Measurements from ENCODE around the gene SAPCD1. TPM values are rescaled to one million over a fixed set of nuclear protein-coding genes. Genes with fewer than 3 reads are reported as not detected.
A peak's percentile ranks its signal among the peaks of the same experiment; 100 is the strongest.

The SAPCD1 gene
- total and polyA plus RNA-seq, 10 of the 15 experiments (the other 5 are each of a cell fraction or from before 2014, with no cell fraction given) = 1.6 to 13.0 (median 5.4) TPM

- TF ChIP-seq, protein P1, sequence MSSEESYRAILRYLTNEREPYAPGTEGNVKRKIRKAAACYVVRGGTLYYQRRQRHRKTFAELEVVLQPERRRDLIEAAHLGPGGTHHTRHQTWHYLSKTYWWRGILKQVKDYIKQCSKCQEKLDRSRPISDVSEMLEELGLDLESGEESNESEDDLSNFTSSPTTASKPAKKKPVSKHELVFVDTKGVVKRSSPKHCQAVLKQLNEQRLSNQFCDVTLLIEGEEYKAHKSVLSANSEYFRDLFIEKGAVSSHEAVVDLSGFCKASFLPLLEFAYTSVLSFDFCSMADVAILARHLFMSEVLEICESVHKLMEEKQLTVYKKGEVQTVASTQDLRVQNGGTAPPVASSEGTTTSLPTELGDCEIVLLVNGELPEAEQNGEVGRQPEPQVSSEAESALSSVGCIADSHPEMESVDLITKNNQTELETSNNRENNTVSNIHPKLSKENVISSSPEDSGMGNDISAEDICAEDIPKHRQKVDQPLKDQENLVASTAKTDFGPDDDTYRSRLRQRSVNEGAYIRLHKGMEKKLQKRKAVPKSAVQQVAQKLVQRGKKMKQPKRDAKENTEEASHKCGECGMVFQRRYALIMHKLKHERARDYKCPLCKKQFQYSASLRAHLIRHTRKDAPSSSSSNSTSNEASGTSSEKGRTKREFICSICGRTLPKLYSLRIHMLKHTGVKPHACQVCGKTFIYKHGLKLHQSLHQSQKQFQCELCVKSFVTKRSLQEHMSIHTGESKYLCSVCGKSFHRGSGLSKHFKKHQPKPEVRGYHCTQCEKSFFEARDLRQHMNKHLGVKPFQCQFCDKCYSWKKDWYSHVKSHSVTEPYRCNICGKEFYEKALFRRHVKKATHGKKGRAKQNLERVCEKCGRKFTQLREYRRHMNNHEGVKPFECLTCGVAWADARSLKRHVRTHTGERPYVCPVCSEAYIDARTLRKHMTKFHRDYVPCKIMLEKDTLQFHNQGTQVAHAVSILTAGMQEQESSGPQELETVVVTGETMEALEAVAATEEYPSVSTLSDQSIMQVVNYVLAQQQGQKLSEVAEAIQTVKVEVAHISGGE (CRISPR knock-in tag; IDR thresholded peaks at IDR 0.05) = no peak
- TF ChIP-seq STAT3 (IDR thresholded peaks at IDR 0.05; ENCODE audit: low read depth, low read length) = no peak
- TF ChIP-seq, protein P2, sequence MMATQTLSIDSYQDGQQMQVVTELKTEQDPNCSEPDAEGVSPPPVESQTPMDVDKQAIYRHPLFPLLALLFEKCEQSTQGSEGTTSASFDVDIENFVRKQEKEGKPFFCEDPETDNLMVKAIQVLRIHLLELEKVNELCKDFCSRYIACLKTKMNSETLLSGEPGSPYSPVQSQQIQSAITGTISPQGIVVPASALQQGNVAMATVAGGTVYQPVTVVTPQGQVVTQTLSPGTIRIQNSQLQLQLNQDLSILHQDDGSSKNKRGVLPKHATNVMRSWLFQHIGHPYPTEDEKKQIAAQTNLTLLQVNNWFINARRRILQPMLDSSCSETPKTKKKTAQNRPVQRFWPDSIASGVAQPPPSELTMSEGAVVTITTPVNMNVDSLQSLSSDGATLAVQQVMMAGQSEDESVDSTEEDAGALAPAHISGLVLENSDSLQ (IDR thresholded peaks at IDR 0.05) = peak; percentile 27
- TF ChIP-seq ATF7 (IDR thresholded peaks at IDR 0.05; ENCODE audit: low read depth) = peak; percentile 96
- TF ChIP-seq CHD2 (IDR thresholded peaks at IDR 0.05; ENCODE audit: borderline replicate concordance, low read depth, low read length) = peak; percentile 84
- TF ChIP-seq EZH2 (IDR thresholded peaks at IDR 0.05; ENCODE audit: borderline replicate concordance, control insufficient read depth, low read depth, low read length) = no peak
- TF ChIP-seq NBN (IDR thresholded peaks at IDR 0.05) = peak; percentile 95
- peak; percentile 69 for TF ChIP-seq SP1 (IDR thresholded peaks at IDR 0.05; ENCODE audit: low read depth, low read length)
- TF ChIP-seq PML (IDR thresholded peaks at IDR 0.05; ENCODE audit: low read length) = 0 out of 2 replicates have a peak, but pooled peaks have one; percentile 83
- TF ChIP-seq ZNF274 (IDR thresholded peaks at IDR 0.05; ENCODE audit: insufficient read depth, insufficient read length) = no peak
- TF ChIP-seq CREB1 (IDR thresholded peaks at IDR 0.05; ENCODE audit: low read depth) = peak; percentile 89
- TF ChIP-seq MLLT1 (IDR thresholded peaks at IDR 0.05) = no peak; the same call in none of the 2 replicates
- TF ChIP-seq, protein P3, sequence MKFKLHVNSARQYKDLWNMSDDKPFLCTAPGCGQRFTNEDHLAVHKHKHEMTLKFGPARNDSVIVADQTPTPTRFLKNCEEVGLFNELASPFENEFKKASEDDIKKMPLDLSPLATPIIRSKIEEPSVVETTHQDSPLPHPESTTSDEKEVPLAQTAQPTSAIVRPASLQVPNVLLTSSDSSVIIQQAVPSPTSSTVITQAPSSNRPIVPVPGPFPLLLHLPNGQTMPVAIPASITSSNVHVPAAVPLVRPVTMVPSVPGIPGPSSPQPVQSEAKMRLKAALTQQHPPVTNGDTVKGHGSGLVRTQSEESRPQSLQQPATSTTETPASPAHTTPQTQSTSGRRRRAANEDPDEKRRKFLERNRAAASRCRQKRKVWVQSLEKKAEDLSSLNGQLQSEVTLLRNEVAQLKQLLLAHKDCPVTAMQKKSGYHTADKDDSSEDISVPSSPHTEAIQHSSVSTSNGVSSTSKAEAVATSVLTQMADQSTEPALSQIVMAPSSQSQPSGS (IDR thresholded peaks at IDR 0.05; ENCODE audit: low read length) = peak; percentile 89; the same call in 1 of the 2 replicates
- no peak for TF ChIP-seq HDAC2 (IDR thresholded peaks at IDR 0.05)
- TF ChIP-seq IKZF1 (conservative IDR thresholded peaks at IDR 0.05) = peak; percentile 93
- no peak for TF ChIP-seq SUZ12 (IDR thresholded peaks at IDR 0.05; ENCODE audit: unreplicated experiment)
- peak; percentile 46; the same call in 1 of the 3 replicates for TF ChIP-seq POU2F2 (IDR thresholded peaks at IDR 0.05; ENCODE audit: borderline replicate concordance, low read depth, low read length)
- TF ChIP-seq FOXM1 (IDR thresholded peaks at IDR 0.05; ENCODE audit: low read depth, low read length) = no peak
Measured at GRCh38 chr6:31776989-31777666, 14.7 kb downstream of the SAPCD1 start, which contains the start of gene VWA7 (continued).

Data from GM12878 (cell line).